GM12801 (cell line): Measurements from ENCODE around the gene MAK.

ENCODE experiments used
- CTCF ChIP-seq: IDR thresholded peaks from one replicate; pipeline ENCODE4 v1.5.1; 2011; ENCODE audit warnings: control low read depth; ENCODE audit not compliant: insufficient read length; ENCODE audit errors: extremely low read depth

Gene MAK

GRCh38 chr6:10759884-10760329 lies 78.4 kb downstream of the MAK start:
- no peak for TF ChIP-seq CTCF

GRCh38 chr6:10759312-10759839 lies 79.0 kb downstream of the MAK start:
- TF ChIP-seq CTCF, result no peak

- TF ChIP-seq CTCF, result no peak
Measured at GRCh38 chr6:10756085-10756484, 82.3 kb downstream of the MAK start.

GRCh38 chr6:10749734-10750133 lies 88.6 kb downstream of the MAK start:
- TF ChIP-seq CTCF, result no peak

GRCh38 chr6:10747251-10747972 lies 90.9 kb downstream of the MAK start, which contains the start of gene TMEM14B:
TSS of gene TMEM14B (plus strand) at chr6:10747805. CDS start at chr6:10749246, 1,441 bp downstream.
- TF ChIP-seq CTCF, result no peak

- no peak for TF ChIP-seq CTCF
Measured at GRCh38 chr6:10746915-10747250, 91.5 kb downstream of the MAK start.

- TF ChIP-seq CTCF, result no peak
Measured at GRCh38 chr6:10745116-10745515, 93.2 kb downstream of the MAK start.

GRCh38 chr6:10743515-10743914 lies 94.8 kb downstream of the MAK start:
- TF ChIP-seq CTCF, result no peak
